T-cell (primary cell): Measurements from ENCODE around the gene EXOC3. TPM values are rescaled to one million over a fixed set of nuclear protein-coding genes. Genes with fewer than 3 reads are reported as not detected.
A peak's percentile ranks its signal among the peaks of the same experiment; 100 is the strongest.

Source experiments
- ATAC-seq, 4 experiments: fragments of 200-7000 bp in 3 of 4; fragments of 150-1000 bp in 1 of 4; cut with Tn5 transposase; replicated peaks in 1 of 4; 1 replicate in 3 of 4; 2 replicates in 1 of 4; pipeline ENCODE4 v1.10.0; 2021; ENCODE audit warnings: moderate library complexity in 3 of 4, mild to moderate bottlenecking in 2 of 4, moderate number of reproducible peaks in 1 of 4
- CTCF ChIA-PET, 2 donors: fragments of 300-600 bp; sonication (Branson Sonifier 250); formaldehyde crosslinking; loops; one replicate each; lab custom pipeline; 2022; ENCODE audit warnings: antibody characterized with exemption in 2 of 2; lab: Charles Lee
- POLR2A ChIA-PET, 2 donors: fragments of 300-600 bp; sonication (Branson Sonifier 250); formaldehyde crosslinking; loops; one replicate each; lab custom pipeline; 2022; ENCODE audit warnings: antibody characterized with exemption in 2 of 2; lab: Charles Lee
- DNase-seq, 35 experiments: peaks; one replicate each; pipeline versions ENCODE4 v3.0.0 to v3.0.0-alpha.2; 2013 to 2023
- H3K27ac ChIP-seq: one replicate; pipeline ENCODE4 v1.5.1; 2013; ENCODE audit warnings: low read length
- H3K27me3 ChIP-seq, 2 experiments: replicated peaks in 1 of 2; 1 replicate in 1 of 2; 2 replicates in 1 of 2; pipeline versions ENCODE4 v1.6.1 to v1.7.0; 2013; ENCODE audit warnings: low read length in 1 of 2, mixed read lengths in 1 of 2; ENCODE audit not compliant: control insufficient read depth in 2 of 2, insufficient read depth in 2 of 2; ENCODE audit errors: extremely low read depth in 1 of 2
- H3K36me3 ChIP-seq, 2 donors: 1 replicate in 1 of 2; 2 replicates in 1 of 2; pipeline versions ENCODE4 v1.6.1 to v1.7.0; 2013; ENCODE audit warnings: low read length in 1 of 2; ENCODE audit not compliant: control insufficient read depth in 2 of 2, insufficient read depth in 1 of 2; ENCODE audit errors: extremely low read depth in 1 of 2
- H3K4me1 ChIP-seq, 2 experiments: 1 replicate in 1 of 2; 2 replicates in 1 of 2; pipeline versions ENCODE4 v1.6.1 to v1.7.0; 2013; ENCODE audit warnings: low read length in 2 of 2, mixed read lengths in 1 of 2; ENCODE audit not compliant: insufficient read depth in 2 of 2, control insufficient read depth in 1 of 2; ENCODE audit errors: extremely low read depth in 1 of 2
- H3K4me3 ChIP-seq, 2 donors: 1 replicate in 1 of 2; 2 replicates in 1 of 2; pipeline versions ENCODE4 v1.5.1 to v1.7.0; 2013; ENCODE audit warnings: mild to moderate bottlenecking in 2 of 2, low read length in 1 of 2, moderate library complexity in 1 of 2; ENCODE audit not compliant: control insufficient read depth in 1 of 2; ENCODE audit errors: extremely low read depth in 1 of 2
- H3K9me3 ChIP-seq: 2 replicates; pipeline ENCODE4 v1.7.0; 2013
- H3K27ac Mint-ChIP-seq, 2 donors: one replicate each; pipeline ENCODE4 v1.8.0; 2020 to 2021; ENCODE audit warnings: mild to moderate bottlenecking in 2 of 2, mixed read lengths in 2 of 2
- H3K27me3 Mint-ChIP-seq, 2 donors: one replicate each; pipeline ENCODE4 v1.8.0; 2021 to 2022; ENCODE audit warnings: mixed read lengths in 2 of 2
- H3K36me3 Mint-ChIP-seq: one replicate; pipeline ENCODE4 v1.8.0; 2021; ENCODE audit warnings: mixed read lengths
- H3K4me1 Mint-ChIP-seq, 3 donors: one replicate each; pipeline ENCODE4 v1.8.0; 2020 to 2022; ENCODE audit warnings: mixed read lengths in 3 of 3, mild to moderate bottlenecking in 1 of 3
- H3K4me3 Mint-ChIP-seq, 3 donors: one replicate each; pipeline ENCODE4 v1.8.0; 2020 to 2022; ENCODE audit warnings: mild to moderate bottlenecking in 3 of 3, mixed read lengths in 3 of 3, moderate library complexity in 3 of 3
- H3K9me3 Mint-ChIP-seq, 3 donors: one replicate each; pipeline ENCODE4 v1.8.0; 2020 to 2022; ENCODE audit warnings: mixed read lengths in 3 of 3
- WGBS: methylation state at CpG from one replicate; pipeline ENCODE4 v1.1.5; 2013; ENCODE audit warnings: missing lambda C conversion rate; ENCODE audit not compliant: insufficient coverage; 5-methylcytosine and 5-hydroxymethylcytosine counted together
- total RNA-seq, 35 experiments: library from RNA in 6 of 35; stranded (reverse) in 6 of 35; fragments of 120-200 nt in 1 of 35; gene quantifications; one replicate each; pipeline versions ENCODE4 v1.2.1 to v1.2.4 and lab custom pipeline; 2013 to 2026

EXOC3 gene
- total RNA-seq, 5 donors from 2014 or later (not counting 1 experiment from before 2014, with no cell fraction given) = 81.6 to 99.8 (median 84.2) TPM

GRCh38 chr5:439181-439580 is 3.8 kb upstream of the EXOC3 start:
- Histone ChIP-seq H3K36me3 (no peaks in the 10 kb centered on the region), H3K27me3 (peaks cover 0 to 33% of the 10 kb centered on the region in 2 experiments), H3K4me3 (no peak overlapping the region), H3K9me3 (no peaks in the 10 kb centered on the region), H3K27ac (no peak overlapping the region), H3K4me1 (peaks cover 0 to 19% of the 10 kb centered on the region in 2 experiments)
- H3K36me3 Mint-ChIP-seq = no peaks in the 10 kb centered on the region
- H3K9me3 Mint-ChIP-seq = no peaks in the 10 kb centered on the region
- H3K27ac Mint-ChIP-seq = no peak overlapping the region
- H3K4me3 Mint-ChIP-seq = no peak overlapping the region
- CTCF ChIA-PET = interaction anchor here in 1 of 2 donors (1.3 kb wide), 1 partner anchor 7 kb away, joined by 3 read pairs; no protein-coding TSS in a partner anchor
- POLR2A ChIA-PET = no interaction called here
- no peak for ATAC-seq
- H3K4me1 Mint-ChIP-seq = peaks cover 14 to 18% (median 17%) of the 10 kb centered on the region in 3 donors
- H3K27me3 Mint-ChIP-seq = peaks cover 3 to 5% of the 10 kb centered on the region in 2 donors
- WGBS = 96% methylated on average over 6 of the region's 8 CpGs
- DNase-seq = no peak

DNA sequence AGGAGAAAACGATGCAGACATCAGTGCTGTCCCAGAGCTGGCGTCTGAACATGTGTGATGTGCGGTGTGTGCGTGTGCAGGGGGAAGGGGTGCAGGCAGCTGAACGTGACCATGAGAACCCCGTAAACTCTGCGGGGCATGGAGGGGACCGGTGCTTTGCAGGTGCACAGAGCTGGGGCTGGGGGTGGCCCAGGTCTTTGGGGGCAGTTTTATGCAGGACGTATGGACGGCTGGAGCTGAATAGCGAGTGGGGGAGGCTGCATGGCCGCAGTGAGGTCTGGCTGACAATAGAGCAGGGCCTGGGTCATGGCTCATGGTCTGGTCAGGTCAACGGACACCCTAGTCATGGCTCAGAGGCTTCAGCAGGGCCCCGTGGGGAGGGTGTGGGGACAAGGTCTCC is 3.3 kb upstream of the EXOC3 start:
- H3K4me1 ChIP-seq = peaks cover 0 to 23% of the 10 kb centered on the region in 2 experiments
- Mint-ChIP-seq H3K36me3 (no peaks in the 10 kb centered on the region), H3K27ac (no peak overlapping the region), H3K9me3 (no peaks in the 10 kb centered on the region), H3K27me3 (peaks cover 3 to 5% of the 10 kb centered on the region in 2 donors), H3K4me3 (no peak overlapping the region), H3K4me1 (peaks cover 18 to 22% (median 22%) of the 10 kb centered on the region in 3 donors)
- H3K36me3 ChIP-seq = no peaks in the 10 kb centered on the region
- ChIA-PET CTCF (no interaction called here), POLR2A (no interaction called here)
- H3K27me3 ChIP-seq = peaks cover 0 to 28% of the 10 kb centered on the region in 2 experiments
- no peak overlapping the region for H3K27ac ChIP-seq
- H3K4me3 ChIP-seq = no peak overlapping the region
- WGBS = 96% methylated on average over 14 of the region's 14 CpGs
- ATAC-seq (no peak), DNase-seq (no peak)
- no peaks in the 10 kb centered on the region for H3K9me3 ChIP-seq

DNA sequence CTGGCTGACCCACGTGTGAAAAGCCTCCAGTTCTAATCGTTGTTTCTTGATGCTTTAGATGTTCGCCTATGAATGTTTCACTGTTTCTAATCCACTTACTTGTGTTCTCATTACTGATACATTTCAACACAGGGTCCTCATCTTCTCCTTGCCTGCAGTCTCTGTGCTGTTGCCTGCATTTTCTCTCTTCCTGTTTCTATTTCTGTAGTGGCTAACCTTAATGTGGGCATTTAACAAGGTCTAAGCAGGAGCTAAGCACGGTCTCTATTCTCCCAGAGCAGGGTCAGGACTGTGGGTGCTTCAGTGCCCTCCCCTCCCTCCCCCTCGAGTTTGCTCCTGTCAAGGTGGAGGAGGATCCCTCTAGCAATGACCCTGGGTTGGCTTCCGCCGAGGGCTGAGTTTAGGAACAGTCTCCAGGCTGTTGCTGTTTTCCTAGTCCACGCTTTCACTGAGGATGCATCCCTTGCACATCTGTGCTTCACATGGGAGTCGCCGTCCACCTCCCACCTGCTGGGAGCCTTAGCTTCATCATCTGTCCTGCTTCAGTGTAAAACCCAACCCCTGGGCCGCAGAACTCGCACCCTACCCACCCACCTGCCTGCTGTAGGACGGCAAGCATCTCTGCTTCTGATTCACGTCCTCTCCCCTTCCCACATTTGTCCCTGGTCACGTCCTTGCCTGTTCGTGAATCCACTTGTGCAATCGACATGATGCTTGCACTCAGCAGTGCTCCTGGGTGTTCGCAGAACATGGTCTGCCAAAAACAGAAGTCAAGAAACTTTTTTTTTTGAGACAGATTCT is 2.4 kb upstream of the EXOC3 start:
- ATAC-seq = no peak
- peak overlapping the region in 2 of 3 donors; percentile 9 to 31 for H3K4me3 Mint-ChIP-seq
- H3K4me3 ChIP-seq = no peak overlapping the region
- no peak overlapping the region for H3K27ac Mint-ChIP-seq
- no peaks in the 10 kb centered on the region for H3K9me3 Mint-ChIP-seq
- ChIA-PET POLR2A (no interaction called here), CTCF (no interaction called here)
- WGBS = 87% methylated on average over 13 of the region's 18 CpGs
- DNase-seq = no peak
- H3K4me1 ChIP-seq = peaks cover 0 to 24% of the 10 kb centered on the region in 2 experiments
- H3K4me1 Mint-ChIP-seq = peaks cover 23 to 28% (median 27%) of the 10 kb centered on the region in 3 donors
- H3K36me3 Mint-ChIP-seq = no peaks in the 10 kb centered on the region
- peaks cover 0 to under 1% of the 10 kb centered on the region in 2 donors for H3K36me3 ChIP-seq
- peaks cover 0 to 20% of the 10 kb centered on the region in 2 experiments for H3K27me3 ChIP-seq
- no peak overlapping the region for H3K27ac ChIP-seq
- H3K27me3 Mint-ChIP-seq = peaks cover 0 to 2% of the 10 kb centered on the region in 2 donors
- H3K9me3 ChIP-seq = no peaks in the 10 kb centered on the region

GRCh38 chr5:441996-442334 is 1.0 kb upstream of the EXOC3 start:
- H3K4me3 ChIP-seq = peak overlapping the region; percentile 70 to 88
- 93% methylated on average over 5 of the region's 5 CpGs for WGBS
- H3K27ac ChIP-seq = peak overlapping the region; percentile 72
- no peak for DNase-seq
- CTCF ChIA-PET = interaction anchor here in 1 of 2 donors (0.7 kb wide), 1 partner anchor 53 kb away, joined by 8 read pairs; no protein-coding TSS in a partner anchor
- peaks cover 7% of the 10 kb centered on the region for H3K36me3 Mint-ChIP-seq
- no peak for ATAC-seq
- H3K9me3 Mint-ChIP-seq = no peaks in the 10 kb centered on the region
- H3K27me3 ChIP-seq = peaks cover 0 to 9% of the 10 kb centered on the region in 2 experiments
- POLR2A ChIA-PET = interaction anchor here in 1 of 2 donors (0.6 kb wide), 1 partner anchor 10 kb away, joined by 3 read pairs; no protein-coding TSS in a partner anchor
- H3K4me3 Mint-ChIP-seq = peak overlapping the region; percentile 93 to 98 (median 94)
- H3K4me1 ChIP-seq = peaks cover 0 to 24% of the 10 kb centered on the region in 2 experiments
- no peaks in the 10 kb centered on the region for H3K9me3 ChIP-seq
- H3K36me3 ChIP-seq = peaks cover 0 to 9% of the 10 kb centered on the region in 2 donors
- H3K27ac Mint-ChIP-seq = peak overlapping the region; percentile 66 to 98
- H3K4me1 Mint-ChIP-seq = peaks cover 36 to 38% (median 36%) of the 10 kb centered on the region in 3 donors
- H3K27me3 Mint-ChIP-seq = no peaks in the 10 kb centered on the region

DNA sequence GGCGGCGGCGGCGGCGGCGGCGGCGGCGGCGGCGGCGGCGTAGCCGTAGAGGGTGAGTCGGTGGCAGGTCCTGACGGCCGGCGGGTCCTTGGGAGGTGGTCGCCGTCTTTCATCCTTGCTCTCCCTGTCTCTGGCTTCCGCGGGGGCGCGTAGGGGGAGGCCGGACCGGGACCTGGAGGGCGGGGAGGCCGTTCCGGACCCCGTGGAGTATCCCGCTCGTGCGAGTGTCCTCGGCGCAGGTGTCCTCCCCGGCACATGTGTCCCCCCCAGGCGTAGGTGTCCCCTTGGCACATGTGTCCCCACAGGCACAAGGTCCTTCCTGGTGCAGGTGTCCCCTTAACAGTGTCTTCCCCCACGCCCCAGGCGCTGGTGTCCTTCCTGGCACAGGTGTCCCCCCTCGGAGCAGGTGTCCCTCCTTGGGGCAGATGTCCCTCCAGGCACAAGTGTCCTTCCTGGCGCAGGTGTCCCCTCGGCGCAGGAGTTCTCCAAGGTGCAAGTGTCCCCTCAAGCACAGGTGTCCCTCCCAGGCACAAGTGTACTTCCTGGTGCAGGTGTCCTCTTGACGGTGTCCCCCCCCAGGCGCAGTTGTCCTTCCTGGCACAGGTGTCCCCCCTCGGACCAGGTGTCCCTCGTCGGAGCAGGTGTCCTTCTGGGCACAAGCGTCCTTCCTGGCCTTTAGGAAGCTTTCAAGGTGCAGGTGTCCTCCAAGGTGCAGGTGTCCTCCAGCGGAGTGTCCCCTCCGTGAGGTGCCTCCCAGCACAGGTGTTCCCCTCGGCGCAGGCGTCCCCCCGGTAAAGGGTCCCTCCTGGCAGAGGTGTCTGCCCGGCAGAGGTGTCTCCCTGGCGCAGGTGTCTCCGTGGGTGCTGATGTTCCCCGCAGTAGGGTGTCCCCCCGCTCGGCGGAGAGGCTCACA is 519 bp downstream of the EXOC3 start:
- Histone ChIP-seq H3K27me3 (peaks cover 0 to 3% of the 10 kb centered on the region in 2 experiments), H3K27ac (peak overlapping the region; percentile 68), H3K9me3 (no peaks in the 10 kb centered on the region), H3K36me3 (peaks cover 15 to 24% of the 10 kb centered on the region in 2 donors), H3K4me1 (peaks cover 0 to 24% of the 10 kb centered on the region in 2 experiments), H3K4me3 (peak overlapping the region; percentile 70 to 82)
- POLR2A ChIA-PET = no interaction called here
- CTCF ChIA-PET = no interaction called here
- peak overlapping the region; percentile 93 to 98 (median 94) for H3K4me3 Mint-ChIP-seq
- H3K27ac Mint-ChIP-seq = peak overlapping the region; percentile 73 to 76
- peaks cover 16% of the 10 kb centered on the region for H3K36me3 Mint-ChIP-seq
- ATAC-seq (peak; percentile 33 to 49 (median 42)), DNase-seq (peak in 20 of 35 experiments; percentile 14 to 41 (median 26))
- peaks cover 40 to 48% (median 42%) of the 10 kb centered on the region in 3 donors for H3K4me1 Mint-ChIP-seq
- no peaks in the 10 kb centered on the region for H3K9me3 Mint-ChIP-seq
- no peaks in the 10 kb centered on the region for H3K27me3 Mint-ChIP-seq
- WGBS = 21% methylated on average over 61 of the region's 62 CpGs

DNA sequence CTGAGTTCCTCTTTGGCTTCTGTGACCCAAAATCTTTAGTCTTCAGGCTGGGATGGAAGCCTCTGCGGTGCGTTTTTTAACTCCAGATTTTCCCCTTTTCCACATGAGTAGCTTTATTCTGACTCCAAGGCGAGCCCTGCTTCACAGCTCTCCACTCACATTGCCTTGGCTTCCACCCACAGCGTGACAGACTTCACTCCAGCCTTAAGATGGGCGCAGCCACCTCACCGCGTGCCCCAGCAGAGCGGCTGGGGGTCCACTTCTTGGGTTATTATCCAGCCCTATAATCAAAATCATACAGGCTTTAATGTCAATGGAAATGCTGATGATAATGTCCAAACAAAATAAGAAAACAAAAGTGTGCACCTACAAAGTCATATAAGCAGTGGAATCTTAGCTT is 1.2 kb downstream of the EXOC3 start:
- H3K9me3 Mint-ChIP-seq = no peaks in the 10 kb centered on the region
- no peaks in the 10 kb centered on the region for H3K27me3 Mint-ChIP-seq
- peaks cover 44 to 55% (median 44%) of the 10 kb centered on the region in 3 donors for H3K4me1 Mint-ChIP-seq
- Histone ChIP-seq H3K4me1 (peaks cover 0 to 24% of the 10 kb centered on the region in 2 experiments), H3K27ac (peak overlapping the region; percentile 68), H3K4me3 (peak overlapping the region in 1 of 2 donors; percentile 82), H3K9me3 (no peaks in the 10 kb centered on the region), H3K27me3 (no peaks in the 10 kb centered on the region), H3K36me3 (peaks cover 17 to 31% of the 10 kb centered on the region in 2 donors)
- peak overlapping the region; percentile 93 to 98 (median 94) for H3K4me3 Mint-ChIP-seq
- ATAC-seq (no peak), DNase-seq (no peak)
- peaks cover 23% of the 10 kb centered on the region for H3K36me3 Mint-ChIP-seq
- ChIA-PET POLR2A (no interaction called here), CTCF (no interaction called here)
- peak overlapping the region; percentile 76 to 84 for H3K27ac Mint-ChIP-seq
- WGBS = 96% methylated on average over 4 of the region's 8 CpGs
